HepG2 (cell line): Measurements from ENCODE around the gene JPH2. TPM values are rescaled to one million over a fixed set of nuclear protein-coding genes. Genes with fewer than 3 reads are reported as not detected.

Source experiments
- BCL6 ChIP-seq: IDR thresholded peaks from 2 replicates; pipeline ENCODE4 v1.6.1; 2016; ENCODE audit warnings: missing genetic modification reagents, missing compliant biosample characterization
- IRF2 ChIP-seq: IDR thresholded peaks from 2 replicates; pipeline ENCODE4 v1.6.1; 2018; ENCODE audit warnings: missing genetic modification reagents, missing compliant biosample characterization
- KAT7 ChIP-seq: IDR thresholded peaks from 2 replicates; pipeline ENCODE4 v1.6.1; 2018; ENCODE audit warnings: borderline replicate concordance, missing compliant biosample characterization
- MYNN ChIP-seq: sonication (generic); formaldehyde crosslinking; IDR thresholded peaks from 2 replicates; pipeline ENCODE4 v1.4.0; 2020; ENCODE audit warnings: mild to moderate bottlenecking, low read depth, missing genetic modification reagents
- SIX4 ChIP-seq: sonication (generic); formaldehyde crosslinking; IDR thresholded peaks from 2 replicates; pipeline ENCODE4 v1.4.0; 2020; ENCODE audit warnings: missing genetic modification reagents
- ZFP36 ChIP-seq: fragments of 150-350 bp; IDR thresholded peaks from 2 replicates; pipeline ENCODE4 v1.6.1; 2018; ENCODE audit warnings: borderline replicate concordance, low read length, low read depth; ENCODE audit not compliant: partially characterized antibody
- ZFX ChIP-seq: sonication (generic); formaldehyde crosslinking; IDR thresholded peaks from 2 replicates; pipeline ENCODE4 v1.4.0; 2020; ENCODE audit warnings: mild to moderate bottlenecking, low read depth, missing genetic modification reagents, moderate library complexity
- ZNF563 ChIP-seq: sonication (generic); formaldehyde crosslinking; IDR thresholded peaks from 2 replicates; pipeline ENCODE4 v1.8.0; 2022; ENCODE audit warnings: mild to moderate bottlenecking, moderate library complexity, missing genetic modification reagents
- ZNF792 ChIP-seq: IDR thresholded peaks from 2 replicates; pipeline ENCODE4 v1.6.1; 2016
- polyA plus RNA-seq, 8 experiments: library from polyadenylated mRNA; depleted of rRNA in 3 of 8; stranded (reverse) in 7 of 8; unstranded in 1 of 8; fragments of >200 nt; fragmentation: Illumina TruSeq in 4 of 8; extraction: Trizol in 4 of 8; gene quantifications; 2 replicates each; pipeline versions ENCODE4 v1.2.1 to v1.2.3, GENCODE V29; 2011 to 2016; ENCODE audit warnings: low read depth in 4 of 8, missing spikeins in 1 of 8, mixed read lengths in 1 of 8; ENCODE audit not compliant: insufficient read depth in 1 of 8
- total RNA-seq, 5 experiments: library from RNA; depleted of rRNA; stranded (reverse); fragments of >200 nt; fragmentation: Illumina TruSeq; extraction: Trizol; gene quantifications; 2 replicates each; pipeline ENCODE4 v1.2.3, GENCODE V29; 2016; ENCODE audit warnings: low read depth in 1 of 5
- TF ChIP-seq, protein P1 (sequence below): sonication (generic); formaldehyde crosslinking; IDR thresholded peaks from 2 replicates; pipeline ENCODE4 v1.4.0; 2020; ENCODE audit warnings: missing genetic modification reagents
- TF ChIP-seq, protein P2 (sequence below): sonication (generic); formaldehyde crosslinking; IDR thresholded peaks from 2 replicates; pipeline ENCODE4 v1.5.0; 2020; ENCODE audit warnings: mild to moderate bottlenecking, missing genetic modification reagents, moderate library complexity
- TF ChIP-seq, protein P3 (sequence below): sonication (generic); formaldehyde crosslinking; IDR thresholded peaks from 2 replicates; pipeline ENCODE4 v1.5.0; 2020; ENCODE audit warnings: mild to moderate bottlenecking, missing genetic modification reagents, borderline replicate concordance
- TF ChIP-seq, protein P4 (sequence below): sonication (generic); formaldehyde crosslinking; IDR thresholded peaks from 2 replicates; pipeline ENCODE4 v1.4.0; 2020; ENCODE audit warnings: mild to moderate bottlenecking, low read depth, missing genetic modification reagents
- TF ChIP-seq, protein P5 (sequence below), 2 experiments: sonication (generic) in 1 of 2; formaldehyde crosslinking in 1 of 2; IDR thresholded peaks; 2 replicates each; pipeline versions ENCODE4 v1.5.1 to v1.6.1; 2011 to 2020; ENCODE audit warnings: borderline replicate concordance in 1 of 2, low read depth in 1 of 2, low read length in 1 of 2, mild to moderate bottlenecking in 1 of 2, missing genetic modification reagents in 1 of 2, moderate library complexity in 1 of 2

JPH2 gene
- total and polyA plus RNA-seq, 2 of the 13 experiments (the other 11 are each of a cell fraction or from before 2014, with no cell fraction given), result 0.42 TPM; not detected in 1

- TF ChIP-seq, protein P1, sequence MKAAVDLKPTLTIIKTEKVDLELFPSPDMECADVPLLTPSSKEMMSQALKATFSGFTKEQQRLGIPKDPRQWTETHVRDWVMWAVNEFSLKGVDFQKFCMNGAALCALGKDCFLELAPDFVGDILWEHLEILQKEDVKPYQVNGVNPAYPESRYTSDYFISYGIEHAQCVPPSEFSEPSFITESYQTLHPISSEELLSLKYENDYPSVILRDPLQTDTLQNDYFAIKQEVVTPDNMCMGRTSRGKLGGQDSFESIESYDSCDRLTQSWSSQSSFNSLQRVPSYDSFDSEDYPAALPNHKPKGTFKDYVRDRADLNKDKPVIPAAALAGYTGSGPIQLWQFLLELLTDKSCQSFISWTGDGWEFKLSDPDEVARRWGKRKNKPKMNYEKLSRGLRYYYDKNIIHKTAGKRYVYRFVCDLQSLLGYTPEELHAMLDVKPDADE (CRISPR knock-in tag), result no peak
- TF ChIP-seq MYNN (no peak), ZFP36 (no peak), BCL6 (CRISPR knock-in tag) (peak; percentile 29; the same call in 1 of the 2 replicates), SIX4 (0 out of 2 replicates have a peak, but pooled peaks have one; percentile 7), IRF2 (CRISPR knock-in tag) (no peak), ZNF563 (CRISPR knock-in tag) (no peak), KAT7 (CRISPR knock-in tag) (peak; percentile 82; the same call in 1 of the 2 replicates), ZFX (CRISPR knock-in tag) (0 out of 2 replicates have a peak, but pooled peaks have one; percentile 31), ZNF792 (peak; percentile 64; the same call in 1 of the 2 replicates)
- TF ChIP-seq, protein P2, sequence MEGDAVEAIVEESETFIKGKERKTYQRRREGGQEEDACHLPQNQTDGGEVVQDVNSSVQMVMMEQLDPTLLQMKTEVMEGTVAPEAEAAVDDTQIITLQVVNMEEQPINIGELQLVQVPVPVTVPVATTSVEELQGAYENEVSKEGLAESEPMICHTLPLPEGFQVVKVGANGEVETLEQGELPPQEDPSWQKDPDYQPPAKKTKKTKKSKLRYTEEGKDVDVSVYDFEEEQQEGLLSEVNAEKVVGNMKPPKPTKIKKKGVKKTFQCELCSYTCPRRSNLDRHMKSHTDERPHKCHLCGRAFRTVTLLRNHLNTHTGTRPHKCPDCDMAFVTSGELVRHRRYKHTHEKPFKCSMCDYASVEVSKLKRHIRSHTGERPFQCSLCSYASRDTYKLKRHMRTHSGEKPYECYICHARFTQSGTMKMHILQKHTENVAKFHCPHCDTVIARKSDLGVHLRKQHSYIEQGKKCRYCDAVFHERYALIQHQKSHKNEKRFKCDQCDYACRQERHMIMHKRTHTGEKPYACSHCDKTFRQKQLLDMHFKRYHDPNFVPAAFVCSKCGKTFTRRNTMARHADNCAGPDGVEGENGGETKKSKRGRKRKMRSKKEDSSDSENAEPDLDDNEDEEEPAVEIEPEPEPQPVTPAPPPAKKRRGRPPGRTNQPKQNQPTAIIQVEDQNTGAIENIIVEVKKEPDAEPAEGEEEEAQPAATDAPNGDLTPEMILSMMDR (CRISPR knock-in tag), result peak; percentile 30
- TF ChIP-seq, protein P3, sequence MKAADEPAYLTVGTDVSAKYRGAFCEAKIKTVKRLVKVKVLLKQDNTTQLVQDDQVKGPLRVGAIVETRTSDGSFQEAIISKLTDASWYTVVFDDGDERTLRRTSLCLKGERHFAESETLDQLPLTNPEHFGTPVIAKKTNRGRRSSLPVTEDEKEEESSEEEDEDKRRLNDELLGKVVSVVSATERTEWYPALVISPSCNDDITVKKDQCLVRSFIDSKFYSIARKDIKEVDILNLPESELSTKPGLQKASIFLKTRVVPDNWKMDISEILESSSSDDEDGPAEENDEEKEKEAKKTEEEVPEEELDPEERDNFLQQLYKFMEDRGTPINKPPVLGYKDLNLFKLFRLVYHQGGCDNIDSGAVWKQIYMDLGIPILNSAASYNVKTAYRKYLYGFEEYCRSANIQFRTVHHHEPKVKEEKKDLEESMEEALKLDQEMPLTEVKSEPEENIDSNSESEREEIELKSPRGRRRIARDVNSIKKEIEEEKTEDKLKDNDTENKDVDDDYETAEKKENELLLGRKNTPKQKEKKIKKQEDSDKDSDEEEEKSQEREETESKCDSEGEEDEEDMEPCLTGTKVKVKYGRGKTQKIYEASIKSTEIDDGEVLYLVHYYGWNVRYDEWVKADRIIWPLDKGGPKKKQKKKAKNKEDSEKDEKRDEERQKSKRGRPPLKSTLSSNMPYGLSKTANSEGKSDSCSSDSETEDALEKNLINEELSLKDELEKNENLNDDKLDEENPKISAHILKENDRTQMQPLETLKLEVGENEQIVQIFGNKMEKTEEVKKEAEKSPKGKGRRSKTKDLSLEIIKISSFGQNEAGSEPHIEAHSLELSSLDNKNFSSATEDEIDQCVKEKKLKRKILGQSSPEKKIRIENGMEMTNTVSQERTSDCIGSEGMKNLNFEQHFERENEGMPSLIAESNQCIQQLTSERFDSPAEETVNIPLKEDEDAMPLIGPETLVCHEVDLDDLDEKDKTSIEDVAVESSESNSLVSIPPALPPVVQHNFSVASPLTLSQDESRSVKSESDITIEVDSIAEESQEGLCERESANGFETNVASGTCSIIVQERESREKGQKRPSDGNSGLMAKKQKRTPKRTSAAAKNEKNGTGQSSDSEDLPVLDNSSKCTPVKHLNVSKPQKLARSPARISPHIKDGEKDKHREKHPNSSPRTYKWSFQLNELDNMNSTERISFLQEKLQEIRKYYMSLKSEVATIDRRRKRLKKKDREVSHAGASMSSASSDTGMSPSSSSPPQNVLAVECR (CRISPR knock-in tag), result peak; percentile 68; the same call in 1 of the 2 replicates
- TF ChIP-seq, protein P4, sequence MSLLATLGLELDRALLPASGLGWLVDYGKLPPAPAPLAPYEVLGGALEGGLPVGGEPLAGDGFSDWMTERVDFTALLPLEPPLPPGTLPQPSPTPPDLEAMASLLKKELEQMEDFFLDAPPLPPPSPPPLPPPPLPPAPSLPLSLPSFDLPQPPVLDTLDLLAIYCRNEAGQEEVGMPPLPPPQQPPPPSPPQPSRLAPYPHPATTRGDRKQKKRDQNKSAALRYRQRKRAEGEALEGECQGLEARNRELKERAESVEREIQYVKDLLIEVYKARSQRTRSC (CRISPR knock-in tag), result no peak
- TF ChIP-seq, protein P5, sequence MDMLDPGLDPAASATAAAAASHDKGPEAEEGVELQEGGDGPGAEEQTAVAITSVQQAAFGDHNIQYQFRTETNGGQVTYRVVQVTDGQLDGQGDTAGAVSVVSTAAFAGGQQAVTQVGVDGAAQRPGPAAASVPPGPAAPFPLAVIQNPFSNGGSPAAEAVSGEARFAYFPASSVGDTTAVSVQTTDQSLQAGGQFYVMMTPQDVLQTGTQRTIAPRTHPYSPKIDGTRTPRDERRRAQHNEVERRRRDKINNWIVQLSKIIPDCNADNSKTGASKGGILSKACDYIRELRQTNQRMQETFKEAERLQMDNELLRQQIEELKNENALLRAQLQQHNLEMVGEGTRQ (IDR thresholded peaks at IDR 0.05; ENCODE audit: low read depth, low read length), result no peak
- TF ChIP-seq, protein P5 (CRISPR knock-in tag; IDR thresholded peaks at IDR 0.05; ENCODE audit: borderline replicate concordance), result no peak
These were observed 21.8 kb upstream of the JPH2 start (continued) for GRCh38 chr20:44208770-44209169.
